ENCODE results near the gene ACSM6.
A peak's percentile ranks its signal among the peaks of the same experiment; 100 is the strongest.
"Not testable (repeated sequence)": the region's sequence is repeated elsewhere in the genome, so short reads cannot be mapped to it uniquely, and the experiment has no call there.

The ACSM6 gene

DNA sequence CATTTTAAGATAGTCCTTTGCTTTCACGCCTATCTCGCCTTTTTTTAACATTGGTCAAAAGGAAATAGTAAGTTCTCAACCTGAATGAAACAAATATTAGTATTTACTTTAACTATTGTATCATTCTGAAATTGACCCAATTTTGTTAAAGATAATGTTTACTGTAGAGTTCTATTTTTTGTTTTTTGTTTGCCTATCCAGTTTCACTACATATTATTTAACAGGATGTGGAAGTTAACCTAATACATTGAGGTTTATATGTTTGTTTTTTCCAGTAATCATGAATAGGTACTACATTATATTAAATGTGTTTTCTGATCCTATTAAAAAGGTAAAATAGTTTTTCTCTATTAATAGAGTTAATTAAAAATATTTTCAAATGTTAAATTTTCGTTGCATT, 26.5 kb downstream of the ACSM6 start:
- no peak for DNase-seq

DNA sequence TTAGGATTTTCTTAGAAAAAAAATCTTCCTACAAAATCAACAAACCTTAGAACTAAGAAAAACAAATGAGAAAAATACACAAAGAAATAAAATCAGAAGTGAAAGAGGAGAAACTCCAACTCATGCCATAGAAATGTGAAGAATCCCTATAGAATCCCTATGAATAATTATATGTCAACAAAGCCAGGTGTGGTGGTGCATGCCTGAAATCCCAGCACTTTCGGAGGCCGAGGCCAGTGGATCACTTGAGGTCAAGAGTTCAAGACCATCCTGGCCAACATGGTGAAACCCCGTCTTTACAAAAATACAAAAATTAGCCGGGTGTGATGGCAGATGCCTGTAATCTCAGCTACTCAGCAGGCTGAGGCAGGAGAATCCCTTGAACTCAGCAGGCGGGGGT, 27.1 kb downstream of the ACSM6 start:
- DNase-seq: no peak

DNA sequence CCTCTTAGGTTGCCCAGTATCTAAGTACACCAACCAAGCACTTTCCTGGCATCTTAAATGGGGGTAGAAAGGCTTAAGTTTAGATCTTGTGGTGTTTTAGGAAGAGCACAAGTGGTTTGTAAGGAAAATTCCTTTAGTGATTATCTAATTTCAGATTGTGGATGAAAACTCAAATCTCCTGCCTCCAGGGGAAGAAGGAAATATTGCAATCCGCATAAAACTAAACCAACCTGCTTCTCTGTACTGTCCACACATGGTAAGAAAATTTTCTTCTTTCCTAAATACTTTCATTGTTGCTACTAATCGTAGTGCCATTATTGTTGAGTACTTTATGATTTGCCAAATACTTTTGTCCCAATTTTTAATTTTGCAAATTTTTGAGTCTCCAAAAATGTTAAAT, 31.1 kb downstream of the ACSM6 start:
- DNase-seq: no peak

DNA sequence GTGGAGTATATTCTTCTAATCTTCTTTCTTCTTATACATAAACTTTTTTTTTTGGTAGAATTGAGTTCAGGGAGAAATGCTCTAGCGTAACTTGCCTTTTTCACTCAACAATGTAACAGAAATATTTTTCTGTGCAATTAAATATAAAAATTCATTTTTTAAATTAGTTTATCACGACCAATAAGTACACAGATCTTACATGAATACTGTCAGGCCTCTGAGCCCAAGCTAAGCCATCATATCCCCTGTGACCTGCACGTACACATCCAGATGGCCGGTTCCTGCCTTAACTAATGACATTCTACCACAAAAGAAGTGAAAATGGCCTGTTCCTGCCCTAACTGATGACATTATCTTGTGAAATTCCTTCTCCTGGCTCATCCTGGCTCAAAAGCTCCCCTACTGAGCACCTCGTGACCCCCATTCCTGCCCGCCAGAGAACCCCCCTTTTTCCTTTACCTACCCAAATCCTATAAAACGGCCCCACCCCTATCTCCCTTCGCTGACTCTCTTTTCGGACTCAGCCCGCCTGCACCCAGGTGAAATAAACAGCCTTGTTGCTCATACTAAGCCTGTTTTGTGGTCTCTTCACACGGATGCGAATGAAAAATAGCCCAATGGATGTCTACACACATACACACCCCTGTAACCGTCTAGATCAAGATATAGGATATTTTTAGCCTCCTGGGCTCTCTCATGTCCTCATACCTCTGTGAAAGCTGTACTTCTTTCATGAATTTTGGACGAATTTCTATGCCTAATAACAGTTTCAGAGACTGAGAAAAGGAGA, 35.1 kb downstream of the ACSM6 start:
- DNase-seq: not testable (repeated sequence)

DNA sequence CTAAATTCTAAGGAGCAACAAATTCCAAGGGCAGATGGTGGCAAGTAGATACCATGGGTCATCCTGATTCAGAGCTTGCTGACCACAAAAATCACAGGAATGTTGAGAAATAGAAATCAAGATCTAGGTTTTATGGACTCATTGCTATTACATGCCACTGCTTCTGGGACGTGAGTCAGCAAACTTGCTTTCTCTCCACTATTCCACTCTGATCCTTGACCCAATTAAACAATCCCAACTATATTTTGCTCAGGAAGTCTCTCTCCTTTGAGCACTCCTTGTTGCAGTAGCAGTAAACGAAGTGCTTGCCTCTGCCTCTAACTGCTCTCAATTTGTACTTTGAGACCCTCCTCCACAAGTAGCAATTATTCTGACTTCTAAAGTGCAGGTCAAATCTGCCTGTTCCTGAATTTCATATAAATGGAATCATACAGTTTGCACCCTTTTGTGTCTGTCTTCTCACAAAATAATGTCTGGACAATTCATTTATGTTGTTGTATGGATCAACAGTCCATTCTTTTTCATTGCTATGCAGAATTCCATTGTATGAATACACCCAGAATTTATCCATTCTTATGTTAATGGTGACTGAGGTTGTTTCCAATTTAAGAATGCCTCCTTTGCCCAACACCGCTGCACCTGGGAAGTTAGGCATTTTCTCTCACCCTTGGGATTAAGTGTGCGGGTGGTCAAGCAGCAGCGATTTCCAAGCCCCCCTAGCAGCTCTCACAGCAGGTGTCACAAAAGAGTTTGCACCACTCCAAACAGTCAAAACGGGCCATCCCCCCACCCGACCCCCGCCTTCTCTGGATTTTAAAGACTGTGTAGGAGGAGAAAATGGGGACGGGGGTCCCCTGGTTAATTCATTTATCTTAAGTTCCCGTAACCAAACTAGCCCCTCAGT, 35.9 kb downstream of the ACSM6 start:
- no peak for DNase-seq

DNA sequence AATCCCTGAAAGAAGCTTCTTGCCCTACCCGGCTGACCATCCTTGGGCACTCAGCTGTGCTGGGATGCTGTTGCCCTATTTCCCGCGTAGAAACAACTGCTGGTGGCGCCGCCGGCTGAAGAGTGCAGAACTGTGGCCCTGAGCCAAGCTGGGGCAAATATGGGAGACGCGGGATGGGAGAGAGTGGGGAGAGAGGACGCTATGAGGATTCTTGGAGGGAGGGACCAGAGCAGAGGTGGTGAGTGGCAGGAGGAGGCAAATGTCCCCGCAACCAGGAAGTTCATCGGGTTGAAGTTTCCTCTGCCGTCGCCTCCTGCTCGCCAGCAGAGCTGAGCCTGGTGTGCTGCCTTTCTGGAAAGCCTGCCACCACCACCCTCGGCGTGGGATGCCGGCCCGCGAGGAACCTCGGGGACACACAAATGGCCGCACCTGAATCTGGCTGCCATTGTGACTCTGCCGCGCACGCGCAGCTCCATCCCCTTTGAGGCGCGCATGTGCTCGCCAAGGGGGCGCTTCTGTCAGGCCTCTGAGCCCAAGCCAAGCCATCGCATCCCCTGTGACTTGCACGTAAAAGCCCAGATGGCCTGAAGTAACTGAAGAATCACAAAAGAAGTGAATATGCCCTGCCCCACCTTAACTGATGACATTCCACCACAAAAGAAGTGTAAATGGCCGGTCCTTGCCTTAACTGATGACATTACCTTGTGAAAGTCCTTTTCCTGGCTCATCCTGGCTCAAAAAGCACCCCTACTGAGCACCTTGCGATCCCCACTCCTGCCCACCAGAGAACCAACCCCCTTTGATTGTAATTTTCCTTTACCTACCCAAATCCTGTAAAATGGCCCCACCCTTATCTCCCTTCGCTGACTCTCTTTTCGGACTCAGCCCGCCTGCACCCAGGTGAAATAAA, 36.9 kb downstream of the ACSM6 start:
- not testable (repeated sequence) for DNase-seq

DNA sequence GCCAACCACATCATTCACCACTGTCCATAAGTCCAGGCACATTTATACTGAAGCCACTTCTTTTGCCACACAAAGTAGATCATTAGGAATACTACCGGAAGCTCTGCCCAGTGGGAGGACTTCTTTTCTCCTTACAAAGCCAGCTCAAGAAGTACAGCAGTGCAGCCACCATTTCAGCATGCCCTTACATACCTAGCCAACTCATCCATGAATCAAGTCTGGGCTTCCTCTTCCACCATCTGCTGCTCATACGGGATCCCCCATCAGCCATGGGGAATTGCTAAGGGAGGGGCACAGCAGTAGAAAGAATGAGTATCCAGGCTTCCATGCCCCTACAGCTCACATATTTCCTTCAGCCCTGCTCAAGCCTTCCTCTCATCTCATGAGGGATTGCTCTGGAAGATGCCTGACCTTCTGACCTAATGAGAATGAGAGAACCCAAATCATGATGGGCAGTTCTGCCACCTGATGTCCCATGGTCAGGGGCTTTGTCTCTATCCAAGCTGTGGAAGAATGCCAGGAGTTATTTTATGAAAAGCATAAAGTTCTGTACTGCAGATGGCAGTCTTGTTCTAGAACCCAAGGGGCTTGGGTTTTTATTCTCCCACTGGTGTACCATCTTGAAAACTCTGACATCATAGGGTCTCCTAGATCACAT, 39.5 kb downstream of the ACSM6 start:
- no peak for DNase-seq

DNA sequence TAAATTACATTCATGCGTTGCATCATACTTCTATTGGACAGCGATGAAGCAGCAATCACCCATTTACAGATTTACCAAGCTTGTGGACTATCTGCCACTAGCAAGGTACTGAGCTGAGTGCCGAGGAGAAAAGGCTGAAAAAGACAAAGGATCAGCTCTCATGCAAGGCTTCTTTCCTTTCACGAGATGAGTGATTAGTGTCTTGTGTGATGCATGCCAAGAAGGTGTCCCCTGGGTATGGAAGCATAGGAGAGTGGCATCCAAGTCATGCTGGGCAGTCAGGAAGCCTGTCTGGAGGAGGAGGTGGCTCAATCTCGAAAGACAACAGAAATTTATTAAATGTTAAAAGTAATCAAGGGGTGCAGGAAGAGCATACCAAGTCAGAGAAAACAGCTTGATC, 40.9 kb downstream of the ACSM6 start:
- no peak for DNase-seq

DNA sequence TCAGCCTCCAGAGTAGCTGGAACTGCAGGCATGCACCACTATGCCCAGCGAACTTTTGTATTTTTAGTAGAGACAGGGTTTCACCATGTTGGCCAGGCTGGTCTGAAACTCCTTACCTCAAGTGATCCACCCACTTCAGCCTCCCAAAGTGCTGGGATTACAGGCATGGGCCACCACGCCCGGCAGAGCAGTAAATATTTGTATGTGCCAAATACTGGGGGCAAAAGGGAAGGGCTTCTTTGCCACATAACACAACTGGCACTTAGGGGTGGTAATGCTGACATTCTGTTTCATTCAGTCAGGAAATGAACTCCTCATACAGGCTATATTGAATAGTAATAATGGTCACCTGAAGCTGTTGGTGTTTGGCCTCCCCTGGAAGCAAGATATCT, 41.6 kb downstream of the ACSM6 start:
- no peak for DNase-seq

DNA sequence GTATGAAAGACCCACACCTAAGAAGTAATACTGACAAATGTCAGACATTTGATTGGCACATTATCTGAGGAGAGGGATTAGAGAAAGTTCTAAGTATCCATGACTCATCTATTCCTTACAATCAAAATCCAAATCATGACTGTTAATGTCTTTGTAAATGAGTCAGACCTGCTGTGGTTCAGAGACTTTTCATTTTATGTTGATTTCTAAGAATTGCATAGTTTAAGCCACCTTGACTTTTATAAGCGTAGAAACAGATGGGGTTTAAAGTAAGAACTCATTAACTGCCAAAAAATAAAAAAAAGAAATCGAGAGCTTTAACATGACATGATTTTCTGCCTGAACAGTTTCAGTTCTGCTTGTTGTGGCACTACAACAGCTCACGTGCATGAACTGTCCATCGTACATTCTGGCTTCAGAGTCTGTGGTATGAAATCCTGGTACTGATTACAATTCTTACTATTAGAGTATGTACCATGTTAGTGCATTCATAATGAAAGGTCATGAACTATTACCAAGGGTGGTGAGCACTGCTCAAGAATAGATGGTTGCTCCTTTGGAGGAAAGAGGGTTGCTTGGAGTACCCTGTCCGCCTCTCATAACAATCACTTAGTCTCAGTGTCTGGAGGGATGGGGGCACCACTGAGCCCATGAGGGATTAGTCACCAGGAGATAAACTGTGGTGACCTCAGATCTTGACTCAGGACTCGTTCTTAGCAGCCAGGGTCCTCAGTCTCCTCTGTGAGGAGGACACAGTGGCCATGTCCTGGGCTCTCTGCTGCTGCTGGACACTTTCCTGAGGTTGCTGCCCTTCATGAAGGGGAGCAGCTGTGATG, 42.2 kb downstream of the ACSM6 start:
- no peak for DNase-seq

DNA sequence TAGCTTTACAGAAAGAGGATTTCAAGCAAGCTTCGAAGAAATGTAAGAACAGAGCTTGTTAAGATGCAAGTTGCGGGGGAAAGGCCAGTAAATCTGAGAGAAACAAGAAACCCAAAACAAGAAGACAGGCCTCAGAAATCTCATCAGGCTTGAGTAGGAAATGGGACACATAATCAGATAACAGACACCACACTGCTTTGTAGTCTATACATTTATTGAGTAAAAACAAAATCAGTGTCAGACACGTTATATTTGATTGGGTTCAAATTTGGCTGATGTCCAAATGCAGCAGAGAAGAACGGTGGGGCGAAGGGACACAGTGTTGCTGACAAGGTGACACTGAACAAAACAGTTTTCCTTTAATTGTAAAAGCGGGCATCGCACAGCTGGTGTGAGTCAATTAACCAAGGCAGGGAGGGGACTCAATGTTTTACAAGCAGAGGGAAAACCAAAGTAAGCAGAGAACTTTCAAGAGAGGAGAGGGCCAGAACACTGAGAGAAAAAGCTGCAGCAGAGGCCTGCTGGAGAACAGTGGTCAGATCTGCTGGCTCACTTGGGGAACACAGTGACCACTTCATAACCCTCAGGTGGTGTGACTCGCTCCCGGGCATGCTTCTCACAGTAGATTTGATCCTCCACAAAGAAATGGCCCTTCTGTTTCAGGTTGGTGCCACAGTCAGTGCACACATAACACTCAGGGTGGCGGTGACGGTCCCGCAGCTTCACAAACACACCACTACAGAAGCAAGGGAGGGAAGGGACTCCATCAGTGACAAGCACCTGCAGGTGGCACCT, 43.5 kb downstream of the ACSM6 start:
- peak in 1 of 2 experiments; percentile 40 for DNase-seq

DNA sequence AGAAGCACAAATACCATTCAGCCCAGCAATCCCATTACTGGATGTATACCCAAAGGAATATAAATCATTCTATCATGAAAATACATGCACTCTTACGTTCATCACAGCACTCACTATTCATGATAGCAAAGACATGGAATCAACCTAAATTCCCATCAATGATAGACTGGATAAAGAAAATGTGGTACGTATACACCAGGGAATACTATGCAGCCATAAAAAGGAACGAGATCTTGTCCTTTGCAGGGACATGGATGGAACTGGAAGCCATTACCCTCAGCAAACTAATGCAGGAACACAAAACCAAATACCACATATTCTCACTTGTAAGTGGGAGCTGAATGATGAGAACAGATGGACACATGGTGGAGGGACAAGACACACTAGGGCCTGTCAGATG, 46.1 kb downstream of the ACSM6 start:
- not testable (repeated sequence) for DNase-seq

DNA sequence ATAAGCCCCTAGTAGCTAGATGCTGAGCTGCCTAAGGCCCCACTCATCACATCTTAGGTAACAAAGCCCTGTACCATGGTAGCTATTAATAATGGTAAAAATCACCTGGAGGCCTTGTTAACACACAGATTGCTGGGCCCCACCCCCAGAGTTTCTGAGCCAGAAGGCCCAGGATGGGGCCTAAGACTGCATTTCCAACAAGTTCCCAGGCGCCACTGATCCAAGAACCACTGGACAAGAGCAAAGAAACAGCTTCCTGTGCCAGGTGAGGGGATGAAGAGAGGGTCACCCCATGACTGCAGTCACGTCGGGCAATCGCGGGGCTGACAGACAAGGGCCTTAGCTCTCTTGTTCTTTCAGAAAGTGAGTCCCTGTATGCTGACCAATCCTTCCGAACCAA, 46.8 kb downstream of the ACSM6 start:
- no peak for DNase-seq

DNA sequence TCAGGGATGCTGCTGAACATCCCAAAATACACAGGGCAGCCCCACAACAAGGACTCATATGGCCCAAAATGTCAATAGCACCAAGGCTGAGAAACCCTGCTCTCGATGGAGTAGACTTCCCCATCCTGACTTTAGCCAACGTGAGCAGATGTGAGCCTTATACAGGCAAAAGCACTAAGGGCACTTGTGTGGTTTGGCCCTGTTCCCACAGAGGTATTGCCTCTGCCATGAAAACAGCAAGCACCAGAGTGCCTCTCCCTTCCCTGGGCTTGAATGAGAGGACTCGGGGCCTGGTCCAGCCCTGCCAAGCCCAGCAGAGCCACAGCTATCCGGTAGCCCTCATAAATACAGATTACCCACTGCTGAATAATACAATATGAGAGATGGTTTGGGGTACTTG, 47.5 kb downstream of the ACSM6 start:
- DNase-seq: peak in 1 of 2 experiments; percentile 4

DNA sequence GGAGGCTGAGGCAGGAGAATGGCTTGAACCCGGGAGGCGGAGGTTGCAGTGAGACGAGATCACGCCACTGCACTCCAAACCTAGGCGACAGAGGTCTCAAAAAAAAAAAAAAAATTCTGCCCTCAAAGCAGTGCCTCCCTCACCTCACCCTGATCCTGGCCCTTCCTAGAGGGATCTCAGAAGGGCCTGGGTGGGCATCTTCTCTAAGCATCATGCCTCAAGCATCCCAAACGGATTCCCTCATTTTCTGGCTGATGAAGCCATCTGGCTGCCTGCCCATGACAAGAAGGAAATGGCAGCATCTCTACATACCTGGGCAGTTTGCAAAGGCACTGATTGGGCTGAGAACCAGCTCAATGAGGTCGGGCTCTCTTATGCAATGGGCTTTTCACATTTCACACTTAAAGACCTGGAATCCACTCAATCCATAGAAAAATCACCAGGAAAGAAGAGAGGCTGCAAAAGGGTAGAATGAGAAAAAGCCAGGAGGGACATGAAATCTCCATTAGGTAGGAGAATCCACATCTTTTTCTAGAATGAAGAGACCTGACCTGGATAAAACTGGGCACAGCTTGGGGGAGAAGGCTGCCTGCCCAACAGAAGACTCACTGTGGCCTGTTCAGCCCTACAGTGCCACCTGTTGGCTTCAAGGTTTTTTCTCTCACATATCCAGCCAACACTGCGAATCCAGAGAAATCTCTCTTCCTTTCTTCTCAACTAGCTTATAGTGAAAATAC, 48.7 kb downstream of the ACSM6 start:
- DNase-seq: peak; percentile 9 to 34

DNA sequence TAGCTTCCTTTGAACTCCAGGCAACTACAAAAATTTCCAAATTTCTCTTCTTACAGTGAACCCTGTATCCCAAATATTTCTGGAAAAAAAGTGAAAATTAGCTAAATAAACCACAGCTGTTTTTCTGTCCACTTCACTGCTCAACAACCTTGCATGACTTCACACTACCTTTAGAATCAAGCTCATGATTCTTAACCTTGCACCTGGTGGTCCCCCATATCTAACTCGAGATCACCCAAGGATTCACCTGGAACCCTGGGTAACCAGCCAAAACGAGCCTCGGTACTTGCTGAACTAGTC, 49.2 kb downstream of the ACSM6 start:
- DNase-seq: no peak

DNA sequence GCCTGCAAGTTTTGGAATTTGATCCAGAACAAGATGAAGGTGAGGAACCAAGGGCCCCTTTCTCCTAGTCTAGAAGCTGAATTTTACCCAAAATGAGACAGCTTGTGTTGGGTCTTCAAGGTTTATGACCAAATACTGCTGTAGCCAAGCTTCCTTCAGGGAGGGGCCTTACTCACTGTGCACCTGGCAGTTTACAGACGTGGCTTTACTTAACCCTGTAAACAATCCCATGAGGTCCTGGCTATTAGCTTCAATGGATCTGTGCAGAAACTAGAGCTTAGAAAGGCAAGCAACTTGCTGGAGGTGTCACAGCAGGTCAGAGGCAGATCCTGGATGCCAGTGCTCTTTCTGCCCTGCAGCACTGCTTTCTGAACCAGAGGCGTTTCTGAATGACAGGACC, 50.1 kb downstream of the ACSM6 start:
- DNase-seq: no peak

DNA sequence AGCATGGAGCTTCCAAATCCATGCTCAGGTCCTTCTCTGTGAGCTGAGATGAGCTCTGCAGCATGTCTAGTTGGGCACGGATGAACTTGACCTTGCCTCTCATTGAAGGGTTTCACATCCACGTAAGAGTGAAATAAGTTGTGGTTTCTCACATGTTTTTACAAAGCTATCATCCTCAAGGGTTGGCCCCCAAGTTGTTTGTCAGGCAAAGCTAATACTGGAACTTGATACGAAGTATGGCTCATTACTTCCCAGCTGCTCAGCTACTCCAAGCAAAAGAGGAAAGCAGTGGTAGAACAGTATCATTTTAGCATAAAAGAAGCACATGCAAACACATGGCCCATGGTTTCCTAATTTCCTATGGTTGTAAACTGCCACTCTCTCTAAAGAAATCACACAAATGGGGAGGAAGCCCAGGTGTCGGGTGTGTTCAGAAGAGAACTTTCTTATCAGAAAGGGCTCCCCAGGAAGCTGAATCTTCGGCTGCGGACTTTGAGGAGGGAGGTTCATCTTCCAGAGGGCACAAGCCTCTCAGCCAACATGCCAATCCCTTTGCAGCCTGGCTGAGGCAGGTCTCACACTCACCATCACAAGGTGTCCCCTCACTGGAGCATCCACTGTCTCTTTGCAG, 51.5 kb downstream of the ACSM6 start:
- DNase-seq: no peak

DNA sequence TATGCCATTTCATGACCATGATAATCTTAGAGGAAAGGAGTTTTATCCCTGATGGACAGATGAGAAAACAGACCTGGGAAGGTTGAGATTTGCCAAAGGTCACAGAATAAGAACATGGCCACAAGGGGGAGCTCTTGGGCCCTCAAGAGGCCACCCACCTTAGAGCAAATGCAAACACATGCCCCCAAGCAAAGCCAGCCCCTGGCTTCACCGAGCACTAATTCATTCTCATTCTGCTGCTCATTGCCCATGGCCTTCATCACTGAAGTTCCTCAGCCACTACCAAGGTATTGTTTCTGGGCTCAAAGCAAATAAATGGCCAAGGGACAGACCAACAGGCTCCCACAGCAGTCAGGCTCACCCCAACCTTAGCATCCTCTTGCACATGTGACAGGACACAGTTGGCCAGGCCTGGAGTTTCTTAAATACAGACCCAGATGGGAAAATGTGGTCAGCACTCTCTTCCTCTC, 52.6 kb downstream of the ACSM6 start:
- DNase-seq: peak; percentile 21 to 38
